ENCODE results near the gene SLC29A4. TPM values are rescaled to one million over a fixed set of nuclear protein-coding genes. Genes with fewer than 3 reads are reported as not detected.

Gene SLC29A4
- total RNA-seq, 1 donor from 2014 or later, result 2.7 TPM

DNA sequence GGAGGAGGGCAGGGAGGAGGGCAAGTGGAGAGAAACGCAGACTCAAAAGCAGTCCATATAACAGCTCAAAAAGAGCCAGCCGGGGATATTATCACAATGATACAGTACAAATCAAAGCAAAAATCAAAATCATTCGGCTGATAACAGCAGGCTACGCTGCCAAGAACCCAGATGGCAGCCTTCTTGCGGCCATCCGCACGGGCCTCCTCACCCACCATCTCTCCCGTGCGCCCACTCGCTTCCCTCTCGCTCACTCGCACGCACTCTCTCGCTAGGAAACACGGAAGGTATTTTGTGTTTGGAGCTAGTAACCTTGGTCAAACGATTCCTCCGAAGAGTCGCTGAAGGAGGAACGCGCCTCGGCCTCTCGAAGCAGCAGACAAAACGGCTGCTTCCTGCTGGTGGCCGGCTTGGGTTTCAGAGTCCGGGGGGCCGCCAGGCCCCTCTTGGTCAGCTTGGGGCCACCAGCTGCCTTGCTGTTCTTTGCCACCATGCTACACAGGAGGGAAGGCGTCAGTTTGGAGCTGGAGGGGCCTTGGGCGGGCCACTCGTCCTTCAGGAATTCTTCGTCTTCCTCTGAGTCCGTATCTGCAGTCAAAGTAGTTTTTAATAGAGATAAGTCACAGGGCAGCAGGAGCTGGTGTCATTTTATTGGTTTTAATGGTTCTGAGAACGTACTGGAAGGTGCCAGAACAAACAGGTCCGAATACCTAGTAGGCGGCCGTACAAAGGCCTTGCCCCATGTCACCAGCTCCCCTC lies 68.9 kb downstream of the SLC29A4 start:
- DNase-seq (ENCODE audit: low read depth, low spot score), result no peak

GRCh38 chr7:5352440-5353010 lies 69.8 kb downstream of the SLC29A4 start:
- DNase-seq (ENCODE audit: low read depth, low spot score), result no peak

DNA sequence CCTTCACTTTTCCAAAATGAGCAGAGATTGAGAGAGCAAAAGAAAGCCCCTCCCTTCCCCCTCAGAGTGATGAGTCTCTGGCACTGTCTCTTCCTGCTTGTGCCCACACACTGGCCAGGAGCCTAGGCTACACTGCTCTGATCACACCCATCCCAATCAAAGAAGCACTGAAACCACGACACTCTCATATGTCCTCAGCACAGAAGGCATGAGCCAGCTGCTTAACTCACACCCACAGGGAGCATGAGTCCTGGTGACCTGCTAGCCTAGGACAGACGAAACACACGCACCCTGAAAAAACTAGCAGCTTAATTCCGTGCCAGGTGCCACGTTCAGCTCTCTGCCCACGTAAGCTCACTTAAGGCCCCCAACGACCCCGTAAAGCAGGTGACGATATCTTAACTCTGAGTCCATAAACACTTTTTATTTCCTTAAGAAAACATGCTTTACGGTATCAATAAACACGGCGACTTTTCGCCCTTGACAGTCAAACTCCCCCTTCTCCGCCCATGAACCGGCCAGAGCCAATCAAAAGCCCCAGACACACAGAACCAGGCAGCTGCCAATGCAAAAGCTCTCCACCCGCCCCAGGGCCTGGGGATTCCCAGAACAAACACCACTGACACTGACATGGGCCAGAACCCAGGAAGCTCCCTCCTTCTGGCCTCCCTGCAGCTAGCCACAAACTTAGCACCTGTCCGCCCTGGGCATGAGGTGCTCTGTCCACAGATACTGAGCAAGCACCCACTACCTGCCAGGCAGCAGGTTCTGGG lies 71.9 kb downstream of the SLC29A4 start:
- no peak for DNase-seq (ENCODE audit: low read depth, low spot score)

Other genes starting within 250 kb of the SLC29A4 start
- gene RBAK, start 237.1 kb upstream of the SLC29A4 start, total RNA-seq, result 6.6 and 7.1 TPM in 2 replicates
- 78.6 and 101 TPM in 2 replicates for gene WIPI2, start 92.7 kb upstream of the SLC29A4 start, total RNA-seq
- 20.8 and 21.9 TPM in 2 replicates for gene TNRC18, start 140.9 kb downstream of the SLC29A4 start, total RNA-seq
- gene FBXL18, start 230.9 kb downstream of the SLC29A4 start, total RNA-seq, result 7.1 and 7.8 TPM in 2 replicates
- 4,245 and 4,309 TPM in 2 replicates for gene ACTB, start 247.7 kb downstream of the SLC29A4 start, total RNA-seq